GM18507 (cell line): Measurements from ENCODE around the gene MYL7.

ENCODE experiments used
- DNase-seq: peaks from one replicate; pipeline ENCODE4 v3.0.0; 2011; ENCODE audit warnings: low read depth; ENCODE audit not compliant: insufficient read length; ENCODE audit errors: extremely low spot score
- FAIRE-seq: peaks from 2 replicates; lab custom pipeline; 2011; peaks lifted over from hg19 to GRCh38; lab: Jason Lieb, UNC

The MYL7 gene

GRCh38 chr7:44104860-44105771 lies 36.0 kb downstream of the MYL7 start:
- DNase-seq (no peak), FAIRE-seq (no peak)

- no peak for DNase-seq
Measured at GRCh38 chr7:44103923-44104859, 36.9 kb downstream of the MYL7 start, which contains the start of gene AEBP1. Gene AEBP1 (plus strand): TSS chr7:44104345. CDS start chr7:44104666, 321 bp downstream.

GRCh38 chr7:44103566-44103922 lies 37.6 kb downstream of the MYL7 start:
- no peak for DNase-seq
- FAIRE-seq, result no peak

More at GRCh38 chr7:44103923-44104859, 36.9 kb downstream of the MYL7 start, which contains the start of gene AEBP1:
- no peak for FAIRE-seq

GRCh38 chr7:44102846-44103565 lies 38.1 kb downstream of the MYL7 start:
- DNase-seq (no peak), FAIRE-seq (no peak)

- no peak for DNase-seq
Measured at GRCh38 chr7:44101966-44102845, 38.9 kb downstream of the MYL7 start.

GRCh38 chr7:44101303-44101965 lies 39.7 kb downstream of the MYL7 start:
- DNase-seq (no peak), FAIRE-seq (no peak)

More at GRCh38 chr7:44101966-44102845, 38.9 kb downstream of the MYL7 start:
- no peak for FAIRE-seq

- DNase-seq (no peak), FAIRE-seq (no peak)
Measured at GRCh38 chr7:44100458-44101302, 40.5 kb downstream of the MYL7 start.

GRCh38 chr7:44099669-44100068 lies 41.5 kb downstream of the MYL7 start:
- no peak for FAIRE-seq
- no peak for DNase-seq

- FAIRE-seq, result no peak
Measured at GRCh38 chr7:44098092-44099068, 42.8 kb downstream of the MYL7 start.

GRCh38 chr7:44097064-44097932 lies 43.8 kb downstream of the MYL7 start:
- DNase-seq (no peak), FAIRE-seq (peak; percentile 80)

More at GRCh38 chr7:44098092-44099068, 42.8 kb downstream of the MYL7 start:
- DNase-seq, result no peak

GRCh38 chr7:44096326-44096881 lies 44.7 kb downstream of the MYL7 start:
- FAIRE-seq (no peak), DNase-seq (no peak)

- FAIRE-seq (no peak), DNase-seq (no peak)
Measured at GRCh38 chr7:44095781-44096180, 45.4 kb downstream of the MYL7 start.

GRCh38 chr7:44094883-44095592 lies 46.1 kb downstream of the MYL7 start:
- DNase-seq (no peak), FAIRE-seq (no peak)

- DNase-seq (no peak), FAIRE-seq (no peak)
Measured at GRCh38 chr7:44094365-44094764, 46.8 kb downstream of the MYL7 start.
